Mesothelial cell of epicardium (in vitro differentiated cells): ENCODE results near the gene SLC6A8. TPM values are rescaled to one million over a fixed set of nuclear protein-coding genes. Genes with fewer than 3 reads are reported as not detected.
"Not testable (repeated sequence)": the region's sequence is repeated elsewhere in the genome, so short reads cannot be mapped to it uniquely, and the experiment has no call there.

ENCODE experiments used
- DNase-seq, 2 experiments: peaks; one replicate each; pipeline ENCODE4 v3.0.0; 2021; ENCODE audit warnings: low spot score in 2 of 2; ENCODE audit not compliant: unreplicated experiment in 2 of 2
- H3K27ac Mint-ChIP-seq: 2 replicates; pipeline ENCODE4 v1.8.0; 2021; ENCODE audit warnings: mixed read lengths
- H3K27me3 Mint-ChIP-seq: 2 replicates; pipeline ENCODE4 v1.8.0; 2021; ENCODE audit warnings: low read depth, mixed read lengths
- H3K36me3 Mint-ChIP-seq: 2 replicates; pipeline ENCODE4 v1.8.0; 2021; ENCODE audit warnings: mixed read lengths
- H3K4me1 Mint-ChIP-seq: 2 replicates; pipeline ENCODE4 v1.8.0; 2021; ENCODE audit warnings: mixed read lengths
- H3K4me3 Mint-ChIP-seq: 2 replicates; pipeline ENCODE4 v1.8.0; 2021; ENCODE audit warnings: mild to moderate bottlenecking, moderate library complexity, mixed read lengths
- H3K9me3 Mint-ChIP-seq: 2 replicates; pipeline ENCODE4 v1.8.0; 2021; ENCODE audit warnings: mixed read lengths
- CTCF ChIP-seq: fragments of 200-600 bp; sonication (generic); IDR thresholded peaks from one replicate; pipeline ENCODE4 v1.5.0; 2021; ENCODE audit warnings: antibody characterized with exemption; ENCODE audit not compliant: unreplicated experiment
- total RNA-seq: library from RNA; stranded (reverse); gene quantifications from 3 replicates; pipeline ENCODE4 v1.2.1, GENCODE V29; 2021

Gene SLC6A8
- total RNA-seq, 1 donor from 2014 or later, result 65.6 TPM

DNA sequence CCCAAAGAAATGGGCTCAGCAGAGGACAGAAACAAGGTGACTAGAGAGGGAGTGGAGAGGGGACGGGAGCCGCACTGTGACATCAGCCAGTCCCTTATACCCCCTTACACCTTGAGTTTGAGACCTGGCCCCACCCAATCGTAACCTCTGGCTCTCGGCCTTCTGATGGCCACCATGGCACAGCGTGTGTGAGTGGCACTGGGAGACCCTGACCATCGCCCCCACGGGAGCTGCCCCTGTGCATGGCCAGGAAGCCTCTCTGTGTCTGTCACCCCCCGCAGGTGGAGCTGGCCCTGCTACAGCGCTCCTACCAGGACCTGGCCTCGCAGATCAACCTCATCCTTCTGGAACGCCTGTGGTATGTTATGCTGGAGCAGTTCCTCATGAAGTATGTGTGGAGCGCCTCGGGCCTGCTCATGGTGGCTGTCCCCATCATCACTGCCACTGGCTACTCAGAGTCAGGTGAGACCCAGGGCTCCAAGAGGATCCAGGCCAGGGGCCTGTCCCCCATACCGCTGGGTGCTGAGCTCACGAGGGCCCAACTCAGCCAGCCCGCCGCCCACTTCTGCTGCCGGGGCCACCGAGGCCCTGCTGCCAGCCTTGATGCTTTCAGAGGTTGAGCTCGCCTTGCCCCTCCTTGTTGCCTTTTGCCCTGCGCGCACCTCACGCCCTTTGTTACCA lies 41.4 kb downstream of the SLC6A8 start:
- no peak for DNase-seq
- Mint-ChIP-seq H3K27ac (no peak overlapping the region), H3K9me3 (peaks cover 15% of the 10 kb centered on the region), H3K4me1 (peaks cover 13% of the 10 kb centered on the region), H3K27me3 (no peaks in the 10 kb centered on the region), H3K4me3 (no peak overlapping the region), H3K36me3 (peaks cover 17% of the 10 kb centered on the region)
- TF ChIP-seq CTCF, result no peak

DNA sequence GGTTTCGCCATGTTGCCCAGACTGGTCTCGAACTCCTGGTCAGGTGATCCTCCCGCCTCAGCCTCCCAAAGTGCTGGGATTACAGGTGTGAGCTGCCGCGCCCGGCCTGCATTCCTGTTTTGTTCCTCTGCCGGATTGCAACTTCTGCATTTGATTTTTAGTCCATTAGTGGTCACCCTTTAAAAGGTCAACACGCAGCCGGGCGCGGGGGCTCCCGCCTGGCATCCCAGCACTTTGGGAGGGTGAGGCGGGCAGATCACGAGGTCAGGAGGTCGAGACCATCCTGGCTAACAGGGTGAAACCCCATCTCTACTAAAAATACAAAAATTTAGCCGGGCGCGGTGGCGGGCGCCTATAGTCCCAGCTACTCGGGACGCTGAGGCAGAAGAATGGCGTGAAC lies 42.4 kb downstream of the SLC6A8 start:
- not testable (repeated sequence) for H3K4me3 Mint-ChIP-seq, H3K27ac Mint-ChIP-seq, DNase-seq, H3K27me3 Mint-ChIP-seq
- Mint-ChIP-seq H3K4me1 (peaks cover 13% of the 10 kb centered on the region), H3K36me3 (peaks cover 23% of the 10 kb centered on the region), H3K9me3 (peaks cover 21% of the 10 kb centered on the region)

DNA sequence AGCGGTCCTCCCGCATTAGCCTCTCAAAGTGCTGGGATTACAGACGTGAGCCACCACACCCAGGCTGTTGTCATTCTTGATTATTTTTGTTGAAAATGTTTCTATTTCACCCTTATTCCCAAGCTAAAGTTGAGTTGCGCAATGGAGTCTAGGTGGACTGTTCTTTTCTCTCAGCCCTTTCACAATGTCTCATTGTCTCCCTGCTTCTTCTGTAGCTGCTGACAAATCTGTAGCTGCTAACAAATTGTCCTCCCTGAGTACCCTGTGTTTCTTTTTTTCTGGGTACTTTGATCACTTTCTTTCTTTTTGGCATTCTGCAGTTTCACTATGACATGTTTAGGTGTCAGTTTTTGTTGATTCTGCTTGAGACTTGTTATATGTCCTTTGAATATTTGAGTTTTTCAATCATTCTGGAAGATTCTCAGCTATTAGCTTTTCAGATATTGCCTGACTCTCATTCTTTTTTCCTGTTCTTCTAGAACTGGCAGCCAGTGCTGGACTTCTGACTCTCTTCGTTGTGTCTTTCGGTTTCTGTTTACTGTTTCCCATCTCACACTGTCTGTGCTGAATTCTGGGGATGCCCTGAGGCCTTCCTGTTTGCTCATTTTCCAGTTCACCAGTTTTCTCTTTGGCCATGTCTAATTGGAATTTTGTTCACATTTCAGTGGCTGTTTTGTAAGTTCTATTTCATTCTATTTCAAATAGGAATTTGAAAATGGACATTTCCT lies 43.6 kb downstream of the SLC6A8 start:
- DNase-seq, result no peak
- H3K27ac Mint-ChIP-seq, result no peak overlapping the region
- no peak overlapping the region for H3K4me3 Mint-ChIP-seq
- H3K36me3 Mint-ChIP-seq, result peaks cover 25% of the 10 kb centered on the region
- H3K27me3 Mint-ChIP-seq, result no peaks in the 10 kb centered on the region
- H3K4me1 Mint-ChIP-seq, result peaks cover 11% of the 10 kb centered on the region
- no peak for TF ChIP-seq CTCF
- peaks cover 26% of the 10 kb centered on the region for H3K9me3 Mint-ChIP-seq

GRCh38 chrX:153731845-153732215 lies 44.1 kb downstream of the SLC6A8 start:
- Mint-ChIP-seq H3K27me3 (no peaks in the 10 kb centered on the region), H3K9me3 (peaks cover 26% of the 10 kb centered on the region), H3K4me1 (peaks cover 9% of the 10 kb centered on the region), H3K27ac (no peak overlapping the region), H3K36me3 (peaks cover 27% of the 10 kb centered on the region), H3K4me3 (no peak overlapping the region)
- DNase-seq, result no peak
- TF ChIP-seq CTCF, result no peak

DNA sequence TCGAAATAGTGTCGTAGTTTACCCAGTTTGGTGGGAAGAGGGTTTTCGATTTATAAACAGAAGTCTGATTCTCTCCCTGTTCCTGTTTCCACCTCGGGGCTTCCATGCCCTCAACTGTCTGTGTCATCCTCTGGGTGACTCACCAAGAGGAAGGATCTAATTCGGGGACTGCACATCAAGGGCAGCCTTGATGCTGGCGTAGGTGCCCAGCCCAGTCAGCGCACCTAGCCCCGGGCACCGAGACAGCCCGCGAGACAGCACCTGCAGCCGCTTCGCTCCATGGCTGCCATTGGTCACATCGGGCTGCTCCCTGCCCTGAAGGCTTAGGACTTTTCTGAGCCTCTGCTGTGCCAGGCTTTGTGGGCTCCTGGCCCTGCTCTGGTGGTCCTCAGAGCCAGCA lies 44.7 kb downstream of the SLC6A8 start:
- Mint-ChIP-seq H3K4me1 (peaks cover 3% of the 10 kb centered on the region), H3K27ac (no peak overlapping the region), H3K9me3 (peaks cover 26% of the 10 kb centered on the region), H3K36me3 (peaks cover 27% of the 10 kb centered on the region), H3K27me3 (no peaks in the 10 kb centered on the region), H3K4me3 (no peak overlapping the region)
- DNase-seq, result no peak
- TF ChIP-seq CTCF, result no peak

DNA sequence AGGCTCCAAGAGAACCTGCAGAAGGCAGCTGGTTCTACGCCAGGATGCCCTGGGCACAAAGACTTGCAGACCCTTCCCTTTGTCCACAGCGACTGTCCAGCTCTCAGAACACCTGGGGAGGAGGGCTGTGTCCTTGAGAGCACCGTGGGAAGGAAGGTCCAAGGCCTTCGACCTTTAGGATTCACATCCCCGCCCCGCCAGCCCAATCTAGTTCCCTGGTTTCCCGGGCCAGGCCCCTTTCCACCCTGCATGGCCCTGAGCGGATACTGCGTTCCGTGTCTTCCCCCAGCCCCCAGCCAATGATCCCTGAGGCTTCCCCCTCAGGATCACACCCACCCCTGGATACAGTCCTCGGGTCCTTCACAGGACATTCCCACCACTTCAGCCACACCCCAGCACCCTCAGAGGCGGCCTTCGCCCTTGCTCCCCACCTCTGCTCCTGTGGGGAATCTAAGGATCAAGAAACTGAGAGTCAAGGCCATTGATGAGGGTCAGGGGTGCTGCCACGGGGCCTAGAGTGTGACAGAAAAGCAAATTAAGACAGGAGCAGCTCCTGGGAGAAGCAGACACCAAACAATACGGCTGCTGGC lies 46.0 kb downstream of the SLC6A8 start:
- Mint-ChIP-seq H3K4me3 (no peak overlapping the region), H3K4me1 (no peaks in the 10 kb centered on the region), H3K36me3 (peaks cover 27% of the 10 kb centered on the region), H3K27ac (no peak overlapping the region), H3K27me3 (no peaks in the 10 kb centered on the region), H3K9me3 (peaks cover 26% of the 10 kb centered on the region)
- DNase-seq, result no peak
- TF ChIP-seq CTCF, result no peak
